Mesenchymal stem cell (in vitro differentiated cells and primary cell): ENCODE data around the gene LLGL1.

Source experiments
- DNase-seq: peaks from one replicate; pipeline ENCODE4 v3.0.0-alpha.2; 2013
- H2AFZ ChIP-seq: one replicate; pipeline ENCODE4 v1.6.1; 2013; ENCODE audit warnings: low read depth, mild to moderate bottlenecking, control low read depth, inconsistent platforms, low read length, moderate library complexity
- H2AK5ac ChIP-seq: 2 replicates; pipeline ENCODE4 v1.6.1; 2013; ENCODE audit warnings: low read length, moderate library complexity, mild to moderate bottlenecking, inconsistent platforms; ENCODE audit not compliant: severe bottlenecking
- H2BK120ac ChIP-seq: one replicate; pipeline ENCODE4 v1.6.1; 2013; ENCODE audit warnings: low read depth, mild to moderate bottlenecking, inconsistent platforms, low read length, moderate library complexity
- H2BK12ac ChIP-seq, 2 experiments: one replicate each; pipeline ENCODE4 v1.6.1; 2013; ENCODE audit warnings: inconsistent platforms in 2 of 2, low read length in 2 of 2, mild to moderate bottlenecking in 2 of 2, moderate library complexity in 2 of 2, control low read depth in 1 of 2
- H2BK15ac ChIP-seq: one replicate; pipeline ENCODE4 v1.6.1; 2013; ENCODE audit warnings: mild to moderate bottlenecking, low read depth, inconsistent platforms; ENCODE audit not compliant: poor library complexity, severe bottlenecking
- H2BK5ac ChIP-seq: 2 replicates; pipeline ENCODE4 v1.6.1; 2013; ENCODE audit warnings: low read depth, mild to moderate bottlenecking, low read length, control low read depth, inconsistent platforms; ENCODE audit not compliant: poor library complexity, severe bottlenecking
- H3K14ac ChIP-seq, 2 experiments: one replicate each; pipeline ENCODE4 v1.6.1; 2013; ENCODE audit warnings: inconsistent platforms in 2 of 2, low read length in 2 of 2, control low read depth in 1 of 2, mild to moderate bottlenecking in 1 of 2, moderate library complexity in 1 of 2
- H3K18ac ChIP-seq, 2 experiments: one replicate each; pipeline ENCODE4 v1.6.1; 2013; ENCODE audit warnings: inconsistent platforms in 2 of 2, low read length in 2 of 2, control low read depth in 1 of 2, low read depth in 1 of 2, mild to moderate bottlenecking in 1 of 2
- H3K23ac ChIP-seq, 2 experiments: one replicate each; pipeline ENCODE4 v1.6.1; 2013; ENCODE audit warnings: inconsistent platforms in 2 of 2, low read length in 2 of 2, mild to moderate bottlenecking in 2 of 2, moderate library complexity in 2 of 2, control low read depth in 1 of 2
- H3K27ac ChIP-seq: 2 replicates; pipeline ENCODE4 v1.5.1; 2013; ENCODE audit warnings: mild to moderate bottlenecking, moderate library complexity, low read length, control low read depth, inconsistent platforms; ENCODE audit not compliant: poor library complexity, severe bottlenecking
- H3K27me3 ChIP-seq, 2 experiments: 2 replicates each; pipeline versions ENCODE4 v1.6.1 to v1.7.0; 2013; ENCODE audit warnings: low read length in 2 of 2, mild to moderate bottlenecking in 2 of 2, moderate library complexity in 2 of 2, control low read depth in 1 of 2, inconsistent platforms in 1 of 2; ENCODE audit not compliant: control insufficient read depth in 1 of 2, insufficient read depth in 1 of 2
- H3K36me3 ChIP-seq, 2 experiments: 2 replicates each; pipeline versions ENCODE4 v1.6.1 to v1.7.0; 2013; ENCODE audit warnings: low read length in 2 of 2, control low read depth in 1 of 2, inconsistent platforms in 1 of 2, low read depth in 1 of 2, mild to moderate bottlenecking in 1 of 2; ENCODE audit not compliant: insufficient read depth in 2 of 2, control insufficient read depth in 1 of 2
- H3K4ac ChIP-seq, 2 experiments: one replicate each; pipeline ENCODE4 v1.6.1; 2013; ENCODE audit warnings: inconsistent platforms in 2 of 2, low read length in 2 of 2, mild to moderate bottlenecking in 2 of 2, moderate library complexity in 2 of 2, control low read depth in 1 of 2, low read depth in 1 of 2
- H3K4me1 ChIP-seq: 2 replicates; pipeline ENCODE4 v1.6.1; 2013; ENCODE audit warnings: low read depth, low read length, control low read depth; ENCODE audit not compliant: control insufficient read depth, insufficient read depth
- H3K4me2 ChIP-seq: 2 replicates; pipeline ENCODE4 v1.6.1; 2013; ENCODE audit warnings: low read length, mild to moderate bottlenecking, inconsistent platforms; ENCODE audit not compliant: poor library complexity, severe bottlenecking
- H3K4me3 ChIP-seq, 2 experiments: 2 replicates each; pipeline versions ENCODE4 v1.5.1 to v1.7.0; 2013; ENCODE audit warnings: low read length in 2 of 2, mild to moderate bottlenecking in 2 of 2, control low read depth in 1 of 2, low read depth in 1 of 2; ENCODE audit not compliant: insufficient read depth in 1 of 2
- H3K79me1 ChIP-seq: replicated peaks from 2 replicates; pipeline ENCODE4 v1.6.1; 2013; ENCODE audit warnings: mild to moderate bottlenecking, control low read depth, low read length, inconsistent platforms; ENCODE audit not compliant: poor library complexity, severe bottlenecking
- H3K9ac ChIP-seq: 2 replicates; pipeline ENCODE4 v1.7.0; 2013; ENCODE audit warnings: mild to moderate bottlenecking, low read length, moderate library complexity
- H3K9me3 ChIP-seq: 2 replicates; pipeline ENCODE4 v1.7.0; 2013; ENCODE audit warnings: mild to moderate bottlenecking, low read length; ENCODE audit not compliant: control insufficient read depth
- H4K8ac ChIP-seq: one replicate; pipeline ENCODE4 v1.6.1; 2013; ENCODE audit warnings: inconsistent platforms, mild to moderate bottlenecking, low read length, moderate library complexity
- H4K91ac ChIP-seq: one replicate; pipeline ENCODE4 v1.6.1; 2013; ENCODE audit warnings: mild to moderate bottlenecking, low read length, inconsistent platforms
- WGBS: methylation state at CpG from one replicate; pipeline ENCODE4 v1.1.7; 2013; ENCODE audit warnings: mixed read lengths; 5-methylcytosine and 5-hydroxymethylcytosine counted together

Gene LLGL1

GRCh38 chr17:18233803-18234518 is 8.5 kb downstream of the LLGL1 start:
- Histone ChIP-seq H2BK15ac (no peak overlapping the region), H3K18ac (no peak overlapping the region), H3K23ac (no peak overlapping the region), H3K4ac (no peak overlapping the region), H3K4me1 (peaks cover 28% of the 10 kb centered on the region), H3K4me3 (no peak overlapping the region), H3K79me1 (peaks cover 32% of the 10 kb centered on the region), H2BK120ac (no peak overlapping the region), H2AK5ac (no peak overlapping the region), H4K91ac (peak overlapping the region; percentile 40), H3K27ac (no peak overlapping the region), H3K9me3 (no peaks in the 10 kb centered on the region), H2BK12ac (no peak overlapping the region), H2AFZ (no peak overlapping the region), H3K9ac (no peak overlapping the region), H3K36me3 (peaks cover 66 to 77% of the 10 kb centered on the region in 2 experiments), H2BK5ac (no peak overlapping the region), H4K8ac (no peak overlapping the region), H3K14ac (no peak overlapping the region), H3K27me3 (no peaks in the 10 kb centered on the region), H3K4me2 (no peak overlapping the region)
- no peak for DNase-seq
- 96% methylated on average over 22 of the region's 22 CpGs for WGBS

GRCh38 chr17:18234853-18235380 is 9.5 kb downstream of the LLGL1 start:
- no peak overlapping the region for H3K4me3 ChIP-seq
- no peak overlapping the region for H2BK12ac ChIP-seq
- no peaks in the 10 kb centered on the region for H3K27me3 ChIP-seq
- no peak overlapping the region for H2BK120ac ChIP-seq
- no peak overlapping the region for H4K8ac ChIP-seq
- H3K4ac ChIP-seq: no peak overlapping the region
- H2AK5ac ChIP-seq: peak overlapping the region; percentile 24
- H3K9me3 ChIP-seq: no peaks in the 10 kb centered on the region
- H3K36me3 ChIP-seq: peaks cover 75 to 81% of the 10 kb centered on the region in 2 experiments
- H2BK15ac ChIP-seq: no peak overlapping the region
- H4K91ac ChIP-seq: no peak overlapping the region
- no peak for DNase-seq
- no peak overlapping the region for H3K23ac ChIP-seq
- peaks cover 27% of the 10 kb centered on the region for H3K4me1 ChIP-seq
- H3K27ac ChIP-seq: no peak overlapping the region
- WGBS: 96% methylated on average over 22 of the region's 22 CpGs
- H3K18ac ChIP-seq: no peak overlapping the region
- no peak overlapping the region for H2AFZ ChIP-seq
- H3K79me1 ChIP-seq: peaks cover 25% of the 10 kb centered on the region
- H3K9ac ChIP-seq: no peak overlapping the region
- H3K4me2 ChIP-seq: no peak overlapping the region
- no peak overlapping the region for H2BK5ac ChIP-seq
- no peak overlapping the region for H3K14ac ChIP-seq

GRCh38 chr17:18235743-18236256 is 10.4 kb downstream of the LLGL1 start:
- Histone ChIP-seq H3K27ac (peak overlapping the region; percentile 72), H3K14ac (no peak overlapping the region)

GRCh38 chr17:18236494-18236893 is 11.1 kb downstream of the LLGL1 start:
- no peak overlapping the region for H4K91ac ChIP-seq
- no peak overlapping the region for H2BK5ac ChIP-seq
- H3K9ac ChIP-seq: no peak overlapping the region
- no peaks in the 10 kb centered on the region for H3K27me3 ChIP-seq
- H2AK5ac ChIP-seq: no peak overlapping the region
- H3K4me3 ChIP-seq: no peak overlapping the region
- H3K27ac ChIP-seq: no peak overlapping the region
- H3K18ac ChIP-seq: no peak overlapping the region
- H2AFZ ChIP-seq: no peak overlapping the region
- no peak overlapping the region for H2BK120ac ChIP-seq
- H4K8ac ChIP-seq: no peak overlapping the region
- H3K14ac ChIP-seq: no peak overlapping the region
- peaks cover 21% of the 10 kb centered on the region for H3K4me1 ChIP-seq
- no peak overlapping the region for H3K23ac ChIP-seq
- no peak overlapping the region for H3K4me2 ChIP-seq
- H3K9me3 ChIP-seq: no peaks in the 10 kb centered on the region
- peaks cover 13% of the 10 kb centered on the region for H3K79me1 ChIP-seq
- no peak for DNase-seq
- H3K4ac ChIP-seq: no peak overlapping the region
- H2BK15ac ChIP-seq: no peak overlapping the region
- no peak overlapping the region for H2BK12ac ChIP-seq
- 93% methylated on average over 18 of the region's 18 CpGs for WGBS
- peaks cover 88 to 91% of the 10 kb centered on the region in 2 experiments for H3K36me3 ChIP-seq

More at GRCh38 chr17:18235743-18236256, 10.4 kb downstream of the LLGL1 start:
- Histone ChIP-seq H4K91ac (no peak overlapping the region), H3K4me1 (peaks cover 24% of the 10 kb centered on the region), H2BK15ac (no peak overlapping the region), H3K79me1 (peaks cover 20% of the 10 kb centered on the region), H3K18ac (peak overlapping the region in 1 of 2 experiments; percentile 23), H3K36me3 (peaks cover 84% of the 10 kb centered on the region in 2 experiments), H3K4me3 (no peak overlapping the region), H3K9ac (no peak overlapping the region), H2AK5ac (no peak overlapping the region), H2AFZ (no peak overlapping the region), H2BK120ac (no peak overlapping the region), H3K4me2 (peak overlapping the region; percentile 19), H3K9me3 (no peaks in the 10 kb centered on the region), H2BK5ac (no peak overlapping the region), H4K8ac (no peak overlapping the region), H3K27me3 (no peaks in the 10 kb centered on the region), H3K4ac (no peak overlapping the region), H2BK12ac (no peak overlapping the region), H3K23ac (no peak overlapping the region)
- WGBS: 73% methylated on average over 14 of the region's 14 CpGs
- DNase-seq: peak; percentile 45
